ENCODE measurements around the gene SHISA4. TPM values are rescaled to one million over a fixed set of nuclear protein-coding genes. Genes with fewer than 3 reads are reported as not detected.
"Not testable (repeated sequence)": the region's sequence is repeated elsewhere in the genome, so short reads cannot be mapped to it uniquely, and the experiment has no call there.

The SHISA4 gene
- polyA plus RNA-seq, 4 donors, result 0.45 to 7.9 (median 4.2) TPM

DNA sequence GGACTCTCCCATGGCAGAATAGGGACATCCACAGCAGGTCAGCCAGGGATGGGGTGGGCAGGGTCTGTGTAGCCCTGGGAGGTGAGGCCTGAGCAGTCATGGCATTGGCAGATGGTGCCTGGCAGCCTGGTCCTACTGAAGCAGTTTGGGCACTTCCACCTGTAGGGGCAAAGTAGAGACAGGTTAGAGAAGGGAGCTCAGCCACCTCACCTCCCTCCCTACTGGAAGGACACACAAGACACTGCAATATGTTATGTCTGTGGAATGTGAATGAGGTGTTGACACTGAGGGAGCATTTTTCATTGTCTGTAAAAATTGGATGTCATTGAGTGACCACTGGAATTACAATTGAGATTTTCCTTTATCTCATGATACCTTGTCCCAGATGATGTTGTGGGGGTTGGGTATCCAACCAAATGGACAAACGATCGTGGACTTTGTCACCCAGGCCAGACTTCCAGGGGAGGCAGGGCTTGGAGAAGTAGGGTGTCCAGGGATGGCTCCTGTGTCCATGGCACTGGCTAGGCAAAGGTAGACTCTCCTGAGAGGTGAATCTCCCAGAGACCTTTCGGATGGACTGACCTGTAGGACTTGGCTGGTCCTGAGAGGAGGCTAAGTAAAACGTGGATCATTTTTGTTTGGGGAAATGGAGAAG lies 9.7 kb downstream of the SHISA4 start:
- DNase-seq (no peak), FAIRE-seq (no peak)
- H3K4me3 ChIP-seq (ENCODE audit: low read depth in 1 of 3, low read length in 3 of 3), result no peak overlapping the region
- no peaks in the 10 kb centered on the region for H3K36me3 ChIP-seq (ENCODE audit: control insufficient read depth in 3 of 3, insufficient read depth in 2 of 3, low read depth in 1 of 3, low read length in 3 of 3)
- peaks cover 0 to 2% (median 0%) of the 10 kb centered on the region in 3 donors for H3K4me1 ChIP-seq (ENCODE audit: control insufficient read depth in 3 of 3, insufficient read depth in 2 of 3, low read depth in 1 of 3, low read length in 2 of 3)
- H3K27me3 ChIP-seq (ENCODE audit: control insufficient read depth in 3 of 3, insufficient read depth in 3 of 3, low read length in 3 of 3), result peaks cover 0 to 12% (median 0%) of the 10 kb centered on the region in 3 donors
- peak overlapping the region in 1 of 3 donors; percentile 46 for H3K27ac ChIP-seq (ENCODE audit: low read depth in 1 of 3, low read length in 2 of 3)
- 48 to 65% (median 65%) methylated on average over 4 of the region's 4 CpGs for WGBS, 3 donors
- H3K9me3 ChIP-seq (ENCODE audit: control insufficient read depth in 2 of 2, insufficient read depth in 1 of 2, low read depth in 1 of 2, low read length in 1 of 2), result no peaks in the 10 kb centered on the region

GRCh38 chr1:201898992-201899391 lies 10.3 kb downstream of the SHISA4 start:
- 40 to 61% (median 52%) methylated on average over 4 of the region's 4 CpGs for WGBS, 3 donors
- Histone ChIP-seq H3K4me1 (ENCODE audit: control insufficient read depth in 3 of 3, insufficient read depth in 2 of 3, low read depth in 1 of 3, low read length in 2 of 3) (peaks cover 0 to 2% (median 0%) of the 10 kb centered on the region in 3 donors), H3K36me3 (ENCODE audit: control insufficient read depth in 3 of 3, insufficient read depth in 2 of 3, low read depth in 1 of 3, low read length in 3 of 3) (no peaks in the 10 kb centered on the region), H3K27ac (ENCODE audit: low read depth in 1 of 3, low read length in 2 of 3) (no peak overlapping the region), H3K9me3 (ENCODE audit: control insufficient read depth in 2 of 2, insufficient read depth in 1 of 2, low read depth in 1 of 2, low read length in 1 of 2) (no peaks in the 10 kb centered on the region), H3K27me3 (ENCODE audit: control insufficient read depth in 3 of 3, insufficient read depth in 3 of 3, low read length in 3 of 3) (peaks cover 0 to 10% (median 0%) of the 10 kb centered on the region in 3 donors), H3K4me3 (ENCODE audit: low read depth in 1 of 3, low read length in 3 of 3) (no peak overlapping the region)
- DNase-seq (no peak), FAIRE-seq (no peak)

- Histone ChIP-seq H3K27me3 (ENCODE audit: control insufficient read depth in 3 of 3, insufficient read depth in 3 of 3, low read length in 3 of 3) (peaks cover 0 to 10% (median 0%) of the 10 kb centered on the region in 3 donors), H3K9me3 (ENCODE audit: control insufficient read depth in 2 of 2, insufficient read depth in 1 of 2, low read depth in 1 of 2, low read length in 1 of 2) (no peaks in the 10 kb centered on the region), H3K36me3 (ENCODE audit: control insufficient read depth in 3 of 3, insufficient read depth in 2 of 3, low read depth in 1 of 3, low read length in 3 of 3) (no peaks in the 10 kb centered on the region), H3K27ac (ENCODE audit: low read depth in 1 of 3, low read length in 2 of 3) (no peak overlapping the region), H3K4me1 (ENCODE audit: control insufficient read depth in 3 of 3, insufficient read depth in 2 of 3, low read depth in 1 of 3, low read length in 2 of 3) (peaks cover 0 to 2% (median 0%) of the 10 kb centered on the region in 3 donors), H3K4me3 (ENCODE audit: low read depth in 1 of 3, low read length in 3 of 3) (no peak overlapping the region)
- 86 to 90% (median 89%) methylated on average over 20 of the region's 20 CpGs for WGBS, 3 donors
- no peak for DNase-seq
- FAIRE-seq, result no peak
These were observed 11.2 kb downstream of the SHISA4 start for GRCh38 chr1:201899683-201900429.

DNA sequence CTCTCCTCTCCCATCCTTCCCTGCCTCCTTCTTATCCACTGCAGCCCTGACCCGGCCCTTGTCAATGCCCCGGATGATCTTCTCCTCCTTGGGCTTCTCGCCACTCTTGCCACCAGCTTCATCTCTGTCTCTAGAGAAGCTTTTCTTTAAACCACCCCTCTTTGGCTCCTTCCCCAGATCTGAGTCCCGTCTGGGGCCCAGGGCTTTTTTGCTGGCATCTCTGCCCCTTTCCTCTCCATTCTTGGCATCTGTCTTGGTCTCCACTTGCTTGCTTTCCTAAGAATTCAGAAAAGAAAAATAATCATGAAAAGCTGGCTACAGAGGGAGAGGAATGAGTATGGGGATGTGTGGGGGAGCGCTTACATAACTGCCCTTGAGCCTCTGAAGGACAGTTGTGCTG lies 11.8 kb downstream of the SHISA4 start:
- Histone ChIP-seq H3K4me3 (ENCODE audit: low read depth in 1 of 3, low read length in 3 of 3) (no peak overlapping the region), H3K9me3 (ENCODE audit: control insufficient read depth in 2 of 2, insufficient read depth in 1 of 2, low read depth in 1 of 2, low read length in 1 of 2) (no peaks in the 10 kb centered on the region), H3K27me3 (ENCODE audit: control insufficient read depth in 3 of 3, insufficient read depth in 3 of 3, low read length in 3 of 3) (peaks cover 0 to 10% (median 0%) of the 10 kb centered on the region in 3 donors), H3K36me3 (ENCODE audit: control insufficient read depth in 3 of 3, insufficient read depth in 2 of 3, low read depth in 1 of 3, low read length in 3 of 3) (no peaks in the 10 kb centered on the region), H3K4me1 (ENCODE audit: control insufficient read depth in 3 of 3, insufficient read depth in 2 of 3, low read depth in 1 of 3, low read length in 2 of 3) (peaks cover 0 to 2% (median 0%) of the 10 kb centered on the region in 3 donors), H3K27ac (ENCODE audit: low read depth in 1 of 3, low read length in 2 of 3) (peak overlapping the region in 1 of 3 donors; percentile 36)
- FAIRE-seq (no peak), DNase-seq (no peak)
- WGBS, 3 donors, result 72 to 83% (median 76%) methylated on average over 5 of the region's 5 CpGs

DNA sequence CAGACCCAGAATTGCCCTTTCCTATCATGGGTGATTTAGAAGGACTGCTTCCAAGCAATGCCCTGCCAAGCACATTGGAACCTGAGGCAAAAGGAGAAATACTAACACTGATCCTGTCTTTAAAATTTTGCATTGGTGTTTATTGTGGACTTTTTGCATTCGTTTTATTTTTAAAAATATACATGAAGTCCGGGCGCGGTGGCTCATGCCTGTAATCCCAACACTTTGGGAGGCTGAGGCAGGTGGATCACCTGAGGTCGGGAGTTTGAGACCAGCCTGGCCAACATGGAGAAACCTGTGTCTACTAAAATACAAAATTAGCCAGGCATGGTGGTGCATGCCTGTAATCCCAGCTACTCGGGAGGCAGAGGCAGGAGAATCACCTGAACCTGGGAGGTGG lies 12.3 kb downstream of the SHISA4 start:
- H3K4me1 ChIP-seq (ENCODE audit: control insufficient read depth in 3 of 3, insufficient read depth in 2 of 3, low read depth in 1 of 3, low read length in 2 of 3); H3K36me3 ChIP-seq (ENCODE audit: control insufficient read depth in 3 of 3, insufficient read depth in 2 of 3, low read depth in 1 of 3, low read length in 3 of 3); H3K4me3 ChIP-seq (ENCODE audit: low read depth in 1 of 3, low read length in 3 of 3); DNase-seq; H3K9me3 ChIP-seq (ENCODE audit: control insufficient read depth in 2 of 2, insufficient read depth in 1 of 2, low read depth in 1 of 2, low read length in 1 of 2); FAIRE-seq: not testable (repeated sequence)
- 87 to 93% (median 92%) methylated on average over 6 of the region's 6 CpGs for WGBS, 3 donors
- H3K27ac ChIP-seq (ENCODE audit: low read depth in 1 of 3, low read length in 2 of 3), result peak overlapping the region in 1 of 3 donors; percentile 36
- peaks cover 0 to 10% (median 0%) of the 10 kb centered on the region in 3 donors for H3K27me3 ChIP-seq (ENCODE audit: control insufficient read depth in 3 of 3, insufficient read depth in 3 of 3, low read length in 3 of 3)

- DNase-seq (no peak), FAIRE-seq (no peak)
- Histone ChIP-seq H3K4me1 (ENCODE audit: control insufficient read depth in 3 of 3, insufficient read depth in 2 of 3, low read depth in 1 of 3, low read length in 2 of 3) (no peaks in the 10 kb centered on the region), H3K4me3 (ENCODE audit: low read depth in 1 of 3, low read length in 3 of 3) (no peak overlapping the region), H3K27ac (ENCODE audit: low read depth in 1 of 3, low read length in 2 of 3) (no peak overlapping the region), H3K27me3 (ENCODE audit: control insufficient read depth in 3 of 3, insufficient read depth in 3 of 3, low read length in 3 of 3) (peaks cover 0 to 10% (median 0%) of the 10 kb centered on the region in 3 donors), H3K9me3 (ENCODE audit: control insufficient read depth in 2 of 2, insufficient read depth in 1 of 2, low read depth in 1 of 2, low read length in 1 of 2) (no peaks in the 10 kb centered on the region), H3K36me3 (ENCODE audit: control insufficient read depth in 3 of 3, insufficient read depth in 2 of 3, low read depth in 1 of 3, low read length in 3 of 3) (peaks cover 0 to 2% (median 0%) of the 10 kb centered on the region in 3 donors)
- 73 to 84% (median 79%) methylated on average over 3 of the region's 3 CpGs for WGBS, 3 donors
These were observed 13.5 kb downstream of the SHISA4 start for GRCh38 chr1:201902198-201902597.

GRCh38 chr1:201903135-201903534 lies 14.4 kb downstream of the SHISA4 start:
- WGBS, 3 donors, result 80 to 87% (median 85%) methylated on average over 5 of the region's 5 CpGs
- H3K4me1 ChIP-seq (ENCODE audit: control insufficient read depth in 3 of 3, insufficient read depth in 2 of 3, low read depth in 1 of 3, low read length in 2 of 3), result no peaks in the 10 kb centered on the region
- FAIRE-seq (no peak), DNase-seq (no peak)
- no peaks in the 10 kb centered on the region for H3K9me3 ChIP-seq (ENCODE audit: control insufficient read depth in 2 of 2, insufficient read depth in 1 of 2, low read depth in 1 of 2, low read length in 1 of 2)
- H3K27me3 ChIP-seq (ENCODE audit: control insufficient read depth in 3 of 3, insufficient read depth in 3 of 3, low read length in 3 of 3), result peaks cover 0 to 10% (median 0%) of the 10 kb centered on the region in 3 donors
- peak overlapping the region in 1 of 3 donors; percentile 81 for H3K27ac ChIP-seq (ENCODE audit: low read depth in 1 of 3, low read length in 2 of 3)
- no peak overlapping the region for H3K4me3 ChIP-seq (ENCODE audit: low read depth in 1 of 3, low read length in 3 of 3)
- peaks cover 0 to 2% (median 0%) of the 10 kb centered on the region in 3 donors for H3K36me3 ChIP-seq (ENCODE audit: control insufficient read depth in 3 of 3, insufficient read depth in 2 of 3, low read depth in 1 of 3, low read length in 3 of 3)

- peaks cover 0 to 4% (median 0%) of the 10 kb centered on the region in 3 donors for H3K27me3 ChIP-seq (ENCODE audit: control insufficient read depth in 3 of 3, insufficient read depth in 3 of 3, low read length in 3 of 3)
- H3K4me1 ChIP-seq (ENCODE audit: control insufficient read depth in 3 of 3, insufficient read depth in 2 of 3, low read depth in 1 of 3, low read length in 2 of 3), result no peaks in the 10 kb centered on the region
- H3K4me3 ChIP-seq (ENCODE audit: low read depth in 1 of 3, low read length in 3 of 3), result no peak overlapping the region
- FAIRE-seq (no peak), DNase-seq (peak in 1 of 2 donors; percentile 21)
- peaks cover 0 to 2% (median 0%) of the 10 kb centered on the region in 3 donors for H3K36me3 ChIP-seq (ENCODE audit: control insufficient read depth in 3 of 3, insufficient read depth in 2 of 3, low read depth in 1 of 3, low read length in 3 of 3)
- WGBS, 3 donors, result 48 to 75% (median 74%) methylated on average over 6 of the region's 6 CpGs
- H3K9me3 ChIP-seq (ENCODE audit: control insufficient read depth in 2 of 2, insufficient read depth in 1 of 2, low read depth in 1 of 2, low read length in 1 of 2), result no peaks in the 10 kb centered on the region
- H3K27ac ChIP-seq (ENCODE audit: low read depth in 1 of 3, low read length in 2 of 3), result peak overlapping the region in 2 of 3 donors; percentile 67 to 87
These were observed 15.9 kb downstream of the SHISA4 start for GRCh38 chr1:201904579-201904978.
